ENCODE data around the gene CTPS1.

Gene CTPS1

GRCh38 chr1:40965531-40965930 is 14.0 kb upstream of the CTPS1 start:
- in situ Hi-C loops (cut with MboI; ENCODE audit: low sequenced_read_pairs), result no loop called here

GRCh38 chr1:40966417-40966816 is 13.1 kb upstream of the CTPS1 start:
- in situ Hi-C loops (cut with MboI; ENCODE audit: low sequenced_read_pairs), result no loop called here

- in situ Hi-C loops (cut with MboI; ENCODE audit: low sequenced_read_pairs), result no loop called here
Measured at GRCh38 chr1:40969445-40969844, 10.1 kb upstream of the CTPS1 start.

- in situ Hi-C loops (cut with MboI; ENCODE audit: low sequenced_read_pairs), result no loop called here
Measured at GRCh38 chr1:40971966-40972365, 7.5 kb upstream of the CTPS1 start.

GRCh38 chr1:40973912-40974311 is 5.6 kb upstream of the CTPS1 start:
- in situ Hi-C loops (cut with MboI; ENCODE audit: low sequenced_read_pairs), result no loop called here

GRCh38 chr1:40974945-40975344 is 4.6 kb upstream of the CTPS1 start:
- in situ Hi-C loops (cut with MboI; ENCODE audit: low sequenced_read_pairs), result no loop called here

- in situ Hi-C loops (cut with MboI; ENCODE audit: low sequenced_read_pairs), result no loop called here
Measured at GRCh38 chr1:40976952-40977690, 2.4 kb upstream of the CTPS1 start.

GRCh38 chr1:40977716-40978115 is 1.8 kb upstream of the CTPS1 start:
- in situ Hi-C loops (cut with MboI; ENCODE audit: low sequenced_read_pairs), result no loop called here

- in situ Hi-C loops (cut with MboI; ENCODE audit: low sequenced_read_pairs), result no loop called here
Measured at GRCh38 chr1:40978886-40979240, 633 bp upstream of the CTPS1 start.

GRCh38 chr1:40980068-40980452 is 564 bp downstream of the CTPS1 start:
- in situ Hi-C loops (cut with MboI; ENCODE audit: low sequenced_read_pairs), result no loop called here

GRCh38 chr1:40980453-40981121 is 1.1 kb downstream of the CTPS1 start:
- in situ Hi-C loops (cut with MboI; ENCODE audit: low sequenced_read_pairs), result no loop called here

- in situ Hi-C loops (cut with MboI; ENCODE audit: low sequenced_read_pairs), result no loop called here
Measured at GRCh38 chr1:40981691-40982448, 2.4 kb downstream of the CTPS1 start.

GRCh38 chr1:40982721-40983120 is 3.2 kb downstream of the CTPS1 start:
- in situ Hi-C loops (cut with MboI; ENCODE audit: low sequenced_read_pairs), result no loop called here

- in situ Hi-C loops (cut with MboI; ENCODE audit: low sequenced_read_pairs), result no loop called here
Measured at GRCh38 chr1:40983286-40983685, 3.8 kb downstream of the CTPS1 start.

- in situ Hi-C loops (cut with MboI; ENCODE audit: low sequenced_read_pairs), result no loop called here
Measured at GRCh38 chr1:40984066-40984465, 4.6 kb downstream of the CTPS1 start.

GRCh38 chr1:40984531-40984930 is 5.0 kb downstream of the CTPS1 start:
- in situ Hi-C loops (cut with MboI; ENCODE audit: low sequenced_read_pairs), result no loop called here

- in situ Hi-C loops (cut with MboI; ENCODE audit: low sequenced_read_pairs), result no loop called here
Measured at GRCh38 chr1:40985161-40985560, 5.7 kb downstream of the CTPS1 start.

GRCh38 chr1:40985875-40986274 is 6.4 kb downstream of the CTPS1 start:
- in situ Hi-C loops (cut with MboI; ENCODE audit: low sequenced_read_pairs), result no loop called here

GRCh38 chr1:40986328-40986783 is 6.9 kb downstream of the CTPS1 start:
- in situ Hi-C loops (cut with MboI; ENCODE audit: low sequenced_read_pairs), result no loop called here

GRCh38 chr1:40986956-40987355 is 7.5 kb downstream of the CTPS1 start:
- in situ Hi-C loops (cut with MboI; ENCODE audit: low sequenced_read_pairs), result no loop called here

- in situ Hi-C loops (cut with MboI; ENCODE audit: low sequenced_read_pairs), result no loop called here
Measured at GRCh38 chr1:40987439-40988276, 8.2 kb downstream of the CTPS1 start.

Data from HL-60/S4 treated with retinoic acid at 250 ng/mL for 4 days and 3 days (cell line).